GM19468 (cell line): ENCODE data around the gene CCN5.
"Not testable (repeated sequence)": the region's sequence is repeated elsewhere in the genome, so short reads cannot be mapped to it uniquely, and the experiment has no call there.

Experiments
- ATAC-seq: cut with Tn5 transposase; IDR thresholded peaks from one replicate; pipeline ENCODE4 v1.9.1; 2021; ENCODE audit warnings: mild to moderate bottlenecking, moderate library complexity, moderate number of reproducible peaks; ENCODE audit not compliant: unreplicated experiment; ENCODE audit errors: extremely low read depth

The CCN5 gene

GRCh38 chr20:44693627-44694026 lies 21.5 kb upstream of the CCN5 start:
- ATAC-seq, result no peak

GRCh38 chr20:44694159-44694558 lies 21.0 kb upstream of the CCN5 start:
- no peak for ATAC-seq

- no peak for ATAC-seq
Observed at GRCh38 chr20:44695295-44695673, 19.9 kb upstream of the CCN5 start.

GRCh38 chr20:44695674-44696300 lies 19.4 kb upstream of the CCN5 start:
- ATAC-seq, result no peak

- ATAC-seq, result no peak
Observed at GRCh38 chr20:44696315-44696714, 18.9 kb upstream of the CCN5 start.

GRCh38 chr20:44697041-44697440 lies 18.1 kb upstream of the CCN5 start:
- not testable (repeated sequence) for ATAC-seq

- no peak for ATAC-seq
Observed at GRCh38 chr20:44698351-44698750, 16.8 kb upstream of the CCN5 start.

GRCh38 chr20:44700306-44700705 lies 14.9 kb upstream of the CCN5 start:
- ATAC-seq, result no peak

- ATAC-seq, result no peak
Observed at GRCh38 chr20:44701118-44701857, 13.9 kb upstream of the CCN5 start.

GRCh38 chr20:44701858-44702256 lies 13.3 kb upstream of the CCN5 start:
- no peak for ATAC-seq

GRCh38 chr20:44702776-44703175 lies 12.4 kb upstream of the CCN5 start:
- ATAC-seq, result no peak

GRCh38 chr20:44703183-44703925 lies 11.8 kb upstream of the CCN5 start:
- ATAC-seq, result no peak

- ATAC-seq, result no peak
Observed at GRCh38 chr20:44703956-44704488, 11.1 kb upstream of the CCN5 start.

- ATAC-seq, result no peak
Observed at GRCh38 chr20:44704551-44704971, 10.6 kb upstream of the CCN5 start.

- no peak for ATAC-seq
Observed at GRCh38 chr20:44705364-44706094, 9.6 kb upstream of the CCN5 start.

- ATAC-seq, result no peak
Observed at GRCh38 chr20:44706301-44707017, 8.7 kb upstream of the CCN5 start.

- no peak for ATAC-seq
Observed at GRCh38 chr20:44707018-44707579, 8.1 kb upstream of the CCN5 start.

GRCh38 chr20:44709380-44709779 lies 5.8 kb upstream of the CCN5 start:
- ATAC-seq, result no peak

GRCh38 chr20:44709797-44710196 lies 5.4 kb upstream of the CCN5 start:
- no peak for ATAC-seq
